ENCODE results near the gene UBE4A.
A peak's percentile ranks its signal among the peaks of the same experiment; 100 is the strongest.

Gene UBE4A

GRCh38 chr11:118442301-118442700 lies 82.9 kb downstream of the UBE4A start:
- no peak for DNase-seq

DNA sequence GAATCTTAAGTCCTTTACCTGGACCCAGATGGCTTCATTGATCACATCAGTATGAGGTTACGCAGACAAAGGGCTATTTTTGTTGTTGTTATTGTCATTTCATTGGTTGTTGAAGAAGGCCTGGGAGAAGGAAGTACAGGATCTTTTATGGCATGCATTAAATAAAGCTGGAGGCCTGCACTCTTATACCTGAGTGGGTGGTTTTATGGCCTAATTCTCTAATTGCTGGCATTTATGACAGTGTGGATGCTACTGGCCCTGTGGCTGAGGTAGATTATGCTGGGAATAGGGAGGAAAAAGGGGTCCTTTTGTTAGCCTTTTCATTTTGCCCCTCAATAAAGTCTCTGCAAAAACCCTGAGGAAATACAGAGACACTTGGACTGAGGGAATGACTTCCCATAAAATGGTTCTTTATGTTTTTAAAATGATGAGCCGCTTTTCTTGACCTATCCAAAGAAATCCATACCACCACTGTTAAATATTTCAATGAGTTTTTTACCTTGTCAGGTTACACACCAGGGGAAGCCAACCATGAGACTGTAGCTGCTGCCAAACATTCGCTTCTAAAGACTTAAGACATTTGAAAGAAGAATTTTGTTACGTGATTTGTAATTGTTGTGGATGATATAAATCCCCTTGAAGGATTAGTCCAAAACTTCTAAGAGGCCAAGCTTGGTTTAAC lies 83.6 kb downstream of the UBE4A start:
- no peak for DNase-seq

- peak; percentile 11 for DNase-seq
Measured at GRCh38 chr11:118443590-118444218, 84.3 kb downstream of the UBE4A start.

DNA sequence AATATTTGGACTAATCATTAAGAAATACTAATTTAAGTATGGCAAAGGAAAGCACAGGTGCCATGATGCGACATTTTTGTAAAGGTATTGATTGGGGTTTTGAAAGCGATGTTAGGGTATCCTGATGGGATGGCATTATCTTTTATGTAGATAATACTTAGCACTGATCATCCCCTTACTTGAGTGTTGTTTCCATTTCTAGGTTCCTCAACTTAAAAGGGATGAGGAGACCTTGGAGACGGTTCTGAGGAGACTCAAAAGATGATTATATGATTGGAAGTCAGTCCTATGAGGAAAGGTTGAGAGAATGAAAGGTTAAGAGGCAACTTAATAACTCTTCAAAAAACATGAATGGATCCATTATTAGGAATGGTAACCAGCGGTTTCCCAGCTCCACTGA lies 88.0 kb downstream of the UBE4A start:
- DNase-seq: no peak

GRCh38 chr11:118448294-118448693 lies 88.9 kb downstream of the UBE4A start:
- no peak for DNase-seq

Data from activated naive CD4-positive, alpha-beta T cell treated with Interleukin-2 at 50 U/mL for 16 hours (primary cell).